Measurements from ENCODE around the gene CD300LG.

The CD300LG gene

GRCh38 chr17:43812396-43813265, 34.3 kb upstream of the CD300LG start:
- H3K4me1 ChIP-seq (ENCODE audit: insufficient read depth, low read length) = no peaks in the 10 kb centered on the region
- H3K9ac ChIP-seq (ENCODE audit: low read length) = no peak overlapping the region
- no peak overlapping the region for H3K27ac ChIP-seq (ENCODE audit: low read depth, low read length)
- H3K36me3 ChIP-seq (ENCODE audit: insufficient read depth, low read length) = peaks cover 32% of the 10 kb centered on the region
- H3K4me3 ChIP-seq (ENCODE audit: low read depth in 1 of 2, low read length in 2 of 2) = no peak overlapping the region
- H3K27me3 ChIP-seq (ENCODE audit: control insufficient read depth in 1 of 2, insufficient read depth in 2 of 2, low read length in 2 of 2) = no peaks in the 10 kb centered on the region
- H3K9me3 ChIP-seq (ENCODE audit: low read length) = no peaks in the 10 kb centered on the region

- no peaks in the 10 kb centered on the region for H3K9me3 ChIP-seq (ENCODE audit: low read length)
- H3K36me3 ChIP-seq (ENCODE audit: insufficient read depth, low read length) = peaks cover 32% of the 10 kb centered on the region
- H3K4me1 ChIP-seq (ENCODE audit: insufficient read depth, low read length) = no peaks in the 10 kb centered on the region
- no peak overlapping the region for H3K4me3 ChIP-seq (ENCODE audit: low read depth in 1 of 2, low read length in 2 of 2)
- H3K27ac ChIP-seq (ENCODE audit: low read depth, low read length) = no peak overlapping the region
- no peaks in the 10 kb centered on the region for H3K27me3 ChIP-seq (ENCODE audit: control insufficient read depth in 1 of 2, insufficient read depth in 2 of 2, low read length in 2 of 2)
- no peak overlapping the region for H3K9ac ChIP-seq (ENCODE audit: low read length)
Measured at GRCh38 chr17:43813386-43813785, 33.6 kb upstream of the CD300LG start.

GRCh38 chr17:43814026-43814425, 33.0 kb upstream of the CD300LG start:
- H3K36me3 ChIP-seq (ENCODE audit: insufficient read depth, low read length) = peaks cover 30% of the 10 kb centered on the region
- H3K4me1 ChIP-seq (ENCODE audit: insufficient read depth, low read length) = no peaks in the 10 kb centered on the region

GRCh38 chr17:43814714-43815113, 32.3 kb upstream of the CD300LG start:
- peaks cover 30% of the 10 kb centered on the region for H3K36me3 ChIP-seq (ENCODE audit: insufficient read depth, low read length)
- no peaks in the 10 kb centered on the region for H3K27me3 ChIP-seq (ENCODE audit: control insufficient read depth in 1 of 2, insufficient read depth in 2 of 2, low read length in 2 of 2)
- H3K4me3 ChIP-seq (ENCODE audit: low read depth in 1 of 2, low read length in 2 of 2) = no peak overlapping the region
- no peaks in the 10 kb centered on the region for H3K9me3 ChIP-seq (ENCODE audit: low read length)
- no peak overlapping the region for H3K27ac ChIP-seq (ENCODE audit: low read depth, low read length)
- H3K9ac ChIP-seq (ENCODE audit: low read length) = no peak overlapping the region
- H3K4me1 ChIP-seq (ENCODE audit: insufficient read depth, low read length) = no peaks in the 10 kb centered on the region

More at GRCh38 chr17:43814026-43814425, 33.0 kb upstream of the CD300LG start:
- Histone ChIP-seq H3K27ac (ENCODE audit: low read depth, low read length) (no peak overlapping the region), H3K9me3 (ENCODE audit: low read length) (no peaks in the 10 kb centered on the region), H3K27me3 (ENCODE audit: control insufficient read depth in 1 of 2, insufficient read depth in 2 of 2, low read length in 2 of 2) (no peaks in the 10 kb centered on the region), H3K4me3 (ENCODE audit: low read depth in 1 of 2, low read length in 2 of 2) (no peak overlapping the region), H3K9ac (ENCODE audit: low read length) (no peak overlapping the region)

- Histone ChIP-seq H3K27me3 (ENCODE audit: control insufficient read depth in 1 of 2, insufficient read depth in 2 of 2, low read length in 2 of 2) (no peaks in the 10 kb centered on the region), H3K9ac (ENCODE audit: low read length) (no peak overlapping the region), H3K4me3 (ENCODE audit: low read depth in 1 of 2, low read length in 2 of 2) (no peak overlapping the region), H3K36me3 (ENCODE audit: insufficient read depth, low read length) (peaks cover 30% of the 10 kb centered on the region), H3K27ac (ENCODE audit: low read depth, low read length) (no peak overlapping the region), H3K4me1 (ENCODE audit: insufficient read depth, low read length) (no peaks in the 10 kb centered on the region), H3K9me3 (ENCODE audit: low read length) (no peaks in the 10 kb centered on the region)
Measured at GRCh38 chr17:43816336-43817320, 30.3 kb upstream of the CD300LG start.

- no peak overlapping the region for H3K9ac ChIP-seq (ENCODE audit: low read length)
- H3K9me3 ChIP-seq (ENCODE audit: low read length) = no peaks in the 10 kb centered on the region
- no peaks in the 10 kb centered on the region for H3K27me3 ChIP-seq (ENCODE audit: control insufficient read depth in 1 of 2, insufficient read depth in 2 of 2, low read length in 2 of 2)
- no peak overlapping the region for H3K4me3 ChIP-seq (ENCODE audit: low read depth in 1 of 2, low read length in 2 of 2)
- H3K4me1 ChIP-seq (ENCODE audit: insufficient read depth, low read length) = no peaks in the 10 kb centered on the region
- H3K27ac ChIP-seq (ENCODE audit: low read depth, low read length) = no peak overlapping the region
- H3K36me3 ChIP-seq (ENCODE audit: insufficient read depth, low read length) = peaks cover 24% of the 10 kb centered on the region
Measured at GRCh38 chr17:43817826-43818225, 29.1 kb upstream of the CD300LG start.

GRCh38 chr17:43818966-43819365, 28.0 kb upstream of the CD300LG start:
- Histone ChIP-seq H3K27ac (ENCODE audit: low read depth, low read length) (no peak overlapping the region), H3K4me1 (ENCODE audit: insufficient read depth, low read length) (no peaks in the 10 kb centered on the region), H3K9me3 (ENCODE audit: low read length) (no peaks in the 10 kb centered on the region), H3K9ac (ENCODE audit: low read length) (no peak overlapping the region), H3K36me3 (ENCODE audit: insufficient read depth, low read length) (peaks cover 13% of the 10 kb centered on the region), H3K27me3 (ENCODE audit: control insufficient read depth in 1 of 2, insufficient read depth in 2 of 2, low read length in 2 of 2) (no peaks in the 10 kb centered on the region), H3K4me3 (ENCODE audit: low read depth in 1 of 2, low read length in 2 of 2) (no peak overlapping the region)

GRCh38 chr17:43820759-43821158, 26.2 kb upstream of the CD300LG start:
- no peaks in the 10 kb centered on the region for H3K9me3 ChIP-seq (ENCODE audit: low read length)
- H3K4me1 ChIP-seq (ENCODE audit: insufficient read depth, low read length) = no peaks in the 10 kb centered on the region
- no peak overlapping the region for H3K27ac ChIP-seq (ENCODE audit: low read depth, low read length)
- peaks cover 16% of the 10 kb centered on the region for H3K36me3 ChIP-seq (ENCODE audit: insufficient read depth, low read length)
- H3K4me3 ChIP-seq (ENCODE audit: low read depth in 1 of 2, low read length in 2 of 2) = no peak overlapping the region
- no peaks in the 10 kb centered on the region for H3K27me3 ChIP-seq (ENCODE audit: control insufficient read depth in 1 of 2, insufficient read depth in 2 of 2, low read length in 2 of 2)
- H3K9ac ChIP-seq (ENCODE audit: low read length) = no peak overlapping the region

- no peak overlapping the region for H3K4me3 ChIP-seq (ENCODE audit: low read depth in 1 of 2, low read length in 2 of 2)
- H3K36me3 ChIP-seq (ENCODE audit: insufficient read depth, low read length) = peaks cover 25% of the 10 kb centered on the region
- no peaks in the 10 kb centered on the region for H3K27me3 ChIP-seq (ENCODE audit: control insufficient read depth in 1 of 2, insufficient read depth in 2 of 2, low read length in 2 of 2)
- H3K27ac ChIP-seq (ENCODE audit: low read depth, low read length) = no peak overlapping the region
- H3K9ac ChIP-seq (ENCODE audit: low read length) = no peak overlapping the region
- H3K9me3 ChIP-seq (ENCODE audit: low read length) = no peaks in the 10 kb centered on the region
- H3K4me1 ChIP-seq (ENCODE audit: insufficient read depth, low read length) = no peaks in the 10 kb centered on the region
Measured at GRCh38 chr17:43822570-43823190, 24.3 kb upstream of the CD300LG start.

GRCh38 chr17:43823350-43824084, 23.5 kb upstream of the CD300LG start:
- peaks cover 30% of the 10 kb centered on the region for H3K36me3 ChIP-seq (ENCODE audit: insufficient read depth, low read length)
- no peak overlapping the region for H3K27ac ChIP-seq (ENCODE audit: low read depth, low read length)
- H3K9me3 ChIP-seq (ENCODE audit: low read length) = no peaks in the 10 kb centered on the region
- no peaks in the 10 kb centered on the region for H3K4me1 ChIP-seq (ENCODE audit: insufficient read depth, low read length)
- no peak overlapping the region for H3K4me3 ChIP-seq (ENCODE audit: low read depth in 1 of 2, low read length in 2 of 2)
- no peaks in the 10 kb centered on the region for H3K27me3 ChIP-seq (ENCODE audit: control insufficient read depth in 1 of 2, insufficient read depth in 2 of 2, low read length in 2 of 2)
- no peak overlapping the region for H3K9ac ChIP-seq (ENCODE audit: low read length)

All from muscle layer of colon (tissue), 2 donors.